HepG2 (cell line): ENCODE data around the gene LGALS1. TPM values are rescaled to one million over a fixed set of nuclear protein-coding genes. Genes with fewer than 3 reads are reported as not detected.

ENCODE experiments used
- ATM ChIP-seq: fragments of 450-650 bp; IDR thresholded peaks from 2 replicates; pipeline ENCODE4 v1.7.1; 2017; ENCODE audit warnings: mild to moderate bottlenecking, borderline replicate concordance
- CHCHD3 ChIP-seq: sonication (generic); formaldehyde crosslinking; IDR thresholded peaks from 2 replicates; pipeline ENCODE4 v1.8.0; 2022; ENCODE audit warnings: mild to moderate bottlenecking, missing genetic modification reagents, moderate library complexity
- GATA4 ChIP-seq: sonication (generic); IDR thresholded peaks from 2 replicates; pipeline ENCODE4 v1.6.1; 2016; ENCODE audit warnings: antibody characterized with exemption, low read depth, borderline replicate concordance
- ISL2 ChIP-seq: sonication (generic); formaldehyde crosslinking; IDR thresholded peaks from 2 replicates; pipeline ENCODE4 v1.5.0; 2020; ENCODE audit warnings: missing genetic modification reagents
- MEIS2 ChIP-seq: sonication (generic); formaldehyde crosslinking; IDR thresholded peaks from 2 replicates; pipeline ENCODE4 v1.9.0; 2021; ENCODE audit warnings: mild to moderate bottlenecking, missing genetic modification reagents
- NCOR1 ChIP-seq: fragments of 200-600 bp; sonication (generic); IDR thresholded peaks from 2 replicates; pipeline ENCODE4 v1.7.0; 2017; ENCODE audit warnings: antibody characterized with exemption, low read length, borderline replicate concordance
- NFKB2 ChIP-seq: sonication (generic); formaldehyde crosslinking; IDR thresholded peaks from 2 replicates; pipeline ENCODE4 v1.4.0; 2020; ENCODE audit warnings: missing genetic modification reagents, borderline replicate concordance
- RBM39 ChIP-seq: fragments of 200-400 bp; formaldehyde crosslinking; IDR thresholded peaks from one replicate; pipeline ENCODE4 v1.6.1; 2018; ENCODE audit warnings: antibody characterized with exemption, mild to moderate bottlenecking, low read depth, low read length; ENCODE audit not compliant: poor library complexity, severe bottlenecking
- REST ChIP-seq, 2 experiments: IDR thresholded peaks; 2 replicates each; pipeline ENCODE4 v1.6.1; 2011 to 2012; ENCODE audit warnings: low read length in 2 of 2, borderline replicate concordance in 1 of 2, low read depth in 1 of 2, mild to moderate bottlenecking in 1 of 2, moderate library complexity in 1 of 2
- ZKSCAN8 ChIP-seq: IDR thresholded peaks from 2 replicates; pipeline ENCODE4 v1.6.1; 2016; ENCODE audit warnings: borderline replicate concordance, missing genetic modification reagents, missing compliant biosample characterization
- ZNF121 ChIP-seq: sonication (generic); formaldehyde crosslinking; IDR thresholded peaks from 2 replicates; pipeline ENCODE4 v1.5.0; 2020; ENCODE audit warnings: mild to moderate bottlenecking, missing genetic modification reagents
- ZNF33B ChIP-seq: sonication (generic); formaldehyde crosslinking; IDR thresholded peaks from 2 replicates; pipeline ENCODE4 v1.5.1; 2020; ENCODE audit warnings: mild to moderate bottlenecking, missing genetic modification reagents
- ZNF556 ChIP-seq: sonication (generic); formaldehyde crosslinking; IDR thresholded peaks from 2 replicates; pipeline ENCODE4 v1.4.0; 2020; ENCODE audit warnings: mild to moderate bottlenecking, missing genetic modification reagents, borderline replicate concordance
- polyA plus RNA-seq, 8 experiments: library from polyadenylated mRNA; depleted of rRNA in 3 of 8; stranded (reverse) in 7 of 8; unstranded in 1 of 8; fragments of >200 nt; fragmentation: Illumina TruSeq in 4 of 8; extraction: Trizol in 4 of 8; gene quantifications; 2 replicates each; pipeline versions ENCODE4 v1.2.1 to v1.2.3, GENCODE V29; 2011 to 2016; ENCODE audit warnings: low read depth in 4 of 8, missing spikeins in 1 of 8, mixed read lengths in 1 of 8; ENCODE audit not compliant: insufficient read depth in 1 of 8
- total RNA-seq, 5 experiments: library from RNA; depleted of rRNA; stranded (reverse); fragments of >200 nt; fragmentation: Illumina TruSeq; extraction: Trizol; gene quantifications; 2 replicates each; pipeline ENCODE4 v1.2.3, GENCODE V29; 2016; ENCODE audit warnings: low read depth in 1 of 5
- TF ChIP-seq, protein P1 (sequence below): sonication (generic); formaldehyde crosslinking; IDR thresholded peaks from 2 replicates; pipeline ENCODE4 v1.5.0; 2020; ENCODE audit warnings: mild to moderate bottlenecking, missing genetic modification reagents, borderline replicate concordance
- TF ChIP-seq, protein P2 (sequence below): IDR thresholded peaks from 2 replicates; pipeline ENCODE4 v1.6.1; 2018; ENCODE audit warnings: missing genetic modification reagents
- TF ChIP-seq, protein P3 (sequence below): sonication (generic); formaldehyde crosslinking; IDR thresholded peaks from 2 replicates; pipeline ENCODE4 v1.8.0; 2022; ENCODE audit warnings: missing genetic modification reagents, mild to moderate bottlenecking, moderate library complexity, borderline replicate concordance

The LGALS1 gene
- total and polyA plus RNA-seq, 2 of the 13 experiments (the other 11 are each of a cell fraction or from before 2014, with no cell fraction given): 103 to 858 TPM

DNA sequence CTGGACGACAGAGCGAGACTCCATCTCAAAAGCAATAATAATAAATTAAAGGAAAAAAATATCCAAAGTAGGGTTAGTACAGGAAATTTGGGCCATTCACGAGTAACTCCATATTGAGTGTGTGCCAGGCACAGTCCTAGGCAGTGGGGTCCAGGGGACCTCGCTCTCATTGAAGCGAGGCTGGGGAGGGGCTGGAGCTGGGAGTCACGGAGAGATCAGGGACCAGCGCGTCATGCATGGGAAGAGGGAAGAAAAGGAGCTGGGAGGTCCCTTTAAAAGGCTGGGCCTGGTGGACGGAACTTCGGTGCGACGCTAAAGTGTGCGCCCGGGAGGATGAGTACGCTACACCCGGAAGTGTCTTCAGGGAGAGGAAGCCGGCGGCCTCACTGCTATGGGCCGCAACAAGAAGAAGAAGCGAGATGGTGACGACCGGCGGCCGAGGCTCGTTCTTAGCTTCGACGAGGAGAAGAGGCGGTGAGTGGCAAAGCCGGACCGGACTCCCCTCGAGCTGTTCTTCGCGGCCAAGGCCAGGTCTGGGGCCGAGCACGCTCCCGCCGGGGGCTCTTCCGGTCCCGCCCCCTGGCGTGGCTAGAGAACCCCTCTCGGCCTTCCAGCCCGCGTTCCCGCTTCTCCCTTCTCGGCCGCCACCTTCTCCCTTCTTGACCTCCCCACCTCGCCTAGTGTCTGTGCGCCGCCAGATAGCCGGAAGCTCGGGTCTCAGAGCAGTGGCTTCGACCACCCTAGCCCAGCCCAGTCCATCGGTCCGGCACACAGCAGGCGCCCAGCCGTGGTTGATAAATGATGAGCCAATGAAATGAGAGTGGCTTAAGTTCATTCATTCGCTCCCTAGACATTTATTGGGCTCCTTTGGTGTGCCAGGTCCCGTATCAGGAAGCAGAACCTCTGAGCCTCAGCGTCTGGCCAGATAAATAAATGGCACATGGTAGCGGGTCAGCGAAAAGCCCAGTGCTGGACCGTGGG, 10.9 kb downstream of the LGALS1 start, which contains the start of gene NOL12 (continued):
- TF ChIP-seq, protein P1, sequence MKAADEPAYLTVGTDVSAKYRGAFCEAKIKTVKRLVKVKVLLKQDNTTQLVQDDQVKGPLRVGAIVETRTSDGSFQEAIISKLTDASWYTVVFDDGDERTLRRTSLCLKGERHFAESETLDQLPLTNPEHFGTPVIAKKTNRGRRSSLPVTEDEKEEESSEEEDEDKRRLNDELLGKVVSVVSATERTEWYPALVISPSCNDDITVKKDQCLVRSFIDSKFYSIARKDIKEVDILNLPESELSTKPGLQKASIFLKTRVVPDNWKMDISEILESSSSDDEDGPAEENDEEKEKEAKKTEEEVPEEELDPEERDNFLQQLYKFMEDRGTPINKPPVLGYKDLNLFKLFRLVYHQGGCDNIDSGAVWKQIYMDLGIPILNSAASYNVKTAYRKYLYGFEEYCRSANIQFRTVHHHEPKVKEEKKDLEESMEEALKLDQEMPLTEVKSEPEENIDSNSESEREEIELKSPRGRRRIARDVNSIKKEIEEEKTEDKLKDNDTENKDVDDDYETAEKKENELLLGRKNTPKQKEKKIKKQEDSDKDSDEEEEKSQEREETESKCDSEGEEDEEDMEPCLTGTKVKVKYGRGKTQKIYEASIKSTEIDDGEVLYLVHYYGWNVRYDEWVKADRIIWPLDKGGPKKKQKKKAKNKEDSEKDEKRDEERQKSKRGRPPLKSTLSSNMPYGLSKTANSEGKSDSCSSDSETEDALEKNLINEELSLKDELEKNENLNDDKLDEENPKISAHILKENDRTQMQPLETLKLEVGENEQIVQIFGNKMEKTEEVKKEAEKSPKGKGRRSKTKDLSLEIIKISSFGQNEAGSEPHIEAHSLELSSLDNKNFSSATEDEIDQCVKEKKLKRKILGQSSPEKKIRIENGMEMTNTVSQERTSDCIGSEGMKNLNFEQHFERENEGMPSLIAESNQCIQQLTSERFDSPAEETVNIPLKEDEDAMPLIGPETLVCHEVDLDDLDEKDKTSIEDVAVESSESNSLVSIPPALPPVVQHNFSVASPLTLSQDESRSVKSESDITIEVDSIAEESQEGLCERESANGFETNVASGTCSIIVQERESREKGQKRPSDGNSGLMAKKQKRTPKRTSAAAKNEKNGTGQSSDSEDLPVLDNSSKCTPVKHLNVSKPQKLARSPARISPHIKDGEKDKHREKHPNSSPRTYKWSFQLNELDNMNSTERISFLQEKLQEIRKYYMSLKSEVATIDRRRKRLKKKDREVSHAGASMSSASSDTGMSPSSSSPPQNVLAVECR (CRISPR knock-in tag): peak; percentile 98
- peak; percentile 51 for TF ChIP-seq MEIS2 (CRISPR knock-in tag)
- no peak; a peak in 1 of 4 replicates for TF ChIP-seq REST (IDR thresholded peaks at IDR 0.05; ENCODE audit: borderline replicate concordance in 1 of 2, low read depth in 1 of 2, low read length in 2 of 2)
- no peak for TF ChIP-seq CHCHD3
- TF ChIP-seq ZNF556 (CRISPR knock-in tag): 0 out of 2 replicates have a peak, but pooled peaks have one; percentile 68
- no peak for TF ChIP-seq GATA4
- peak; percentile 77; the same call in 1 of the 2 replicates for TF ChIP-seq ZKSCAN8
- TF ChIP-seq RBM39: peak; percentile 86
- no peak for TF ChIP-seq ATM
- no peak for TF ChIP-seq ZNF33B (CRISPR knock-in tag)
- peak; percentile 55; the same call in 1 of the 2 replicates for TF ChIP-seq NCOR1
- peak; percentile 57; the same call in 1 of the 2 replicates for TF ChIP-seq ISL2 (CRISPR knock-in tag)
- TF ChIP-seq, protein P2, sequence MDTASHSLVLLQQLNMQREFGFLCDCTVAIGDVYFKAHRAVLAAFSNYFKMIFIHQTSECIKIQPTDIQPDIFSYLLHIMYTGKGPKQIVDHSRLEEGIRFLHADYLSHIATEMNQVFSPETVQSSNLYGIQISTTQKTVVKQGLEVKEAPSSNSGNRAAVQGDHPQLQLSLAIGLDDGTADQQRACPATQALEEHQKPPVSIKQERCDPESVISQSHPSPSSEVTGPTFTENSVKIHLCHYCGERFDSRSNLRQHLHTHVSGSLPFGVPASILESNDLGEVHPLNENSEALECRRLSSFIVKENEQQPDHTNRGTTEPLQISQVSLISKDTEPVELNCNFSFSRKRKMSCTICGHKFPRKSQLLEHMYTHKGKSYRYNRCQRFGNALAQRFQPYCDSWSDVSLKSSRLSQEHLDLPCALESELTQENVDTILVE (CRISPR knock-in tag): no peak; the same call in 1 of the 2 replicates
- TF ChIP-seq, protein P3, sequence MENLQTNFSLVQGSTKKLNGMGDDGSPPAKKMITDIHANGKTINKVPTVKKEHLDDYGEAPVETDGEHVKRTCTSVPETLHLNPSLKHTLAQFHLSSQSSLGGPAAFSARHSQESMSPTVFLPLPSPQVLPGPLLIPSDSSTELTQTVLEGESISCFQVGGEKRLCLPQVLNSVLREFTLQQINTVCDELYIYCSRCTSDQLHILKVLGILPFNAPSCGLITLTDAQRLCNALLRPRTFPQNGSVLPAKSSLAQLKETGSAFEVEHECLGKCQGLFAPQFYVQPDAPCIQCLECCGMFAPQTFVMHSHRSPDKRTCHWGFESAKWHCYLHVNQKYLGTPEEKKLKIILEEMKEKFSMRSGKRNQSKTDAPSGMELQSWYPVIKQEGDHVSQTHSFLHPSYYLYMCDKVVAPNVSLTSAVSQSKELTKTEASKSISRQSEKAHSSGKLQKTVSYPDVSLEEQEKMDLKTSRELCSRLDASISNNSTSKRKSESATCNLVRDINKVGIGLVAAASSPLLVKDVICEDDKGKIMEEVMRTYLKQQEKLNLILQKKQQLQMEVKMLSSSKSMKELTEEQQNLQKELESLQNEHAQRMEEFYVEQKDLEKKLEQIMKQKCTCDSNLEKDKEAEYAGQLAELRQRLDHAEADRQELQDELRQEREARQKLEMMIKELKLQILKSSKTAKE (CRISPR knock-in tag): no peak
- peak; percentile 86 for TF ChIP-seq ZNF121 (CRISPR knock-in tag)
- TF ChIP-seq NFKB2 (CRISPR knock-in tag): peak; percentile 61; the same call in 1 of the 2 replicates
